SK-N-SH (cell line): ENCODE measurements around the gene HSPA14. TPM values are rescaled to one million over a fixed set of nuclear protein-coding genes. Genes with fewer than 3 reads are reported as not detected.

Experiments
- CTCF ChIA-PET: fragments of 300-600, 350-600 bp; formaldehyde crosslinking; extraction: SDS; loops from one replicate; lab custom pipeline; 2021; lab: Yijun Ruan, JAX
- POLR2A ChIA-PET: fragments of 350-600 bp; sonication (Branson Sonifier 250); formaldehyde crosslinking; extraction: SDS; loops from one replicate; lab custom pipeline; 2020; ENCODE audit warnings: antibody characterized with exemption, inconsistent platforms; lab: Yijun Ruan, JAX
- DNase-seq: peaks from one replicate; pipeline ENCODE4 v3.0.0; 2012
- H2AFZ ChIP-seq: fragments of 200-600 bp; sonication (generic); 2 replicates; pipeline ENCODE4 v1.8.1; 2016; ENCODE audit warnings: antibody characterized with exemption, mild to moderate bottlenecking, low read depth
- H3F3A ChIP-seq: fragments of 200-600 bp; sonication (generic); replicated peaks from 2 replicates; pipeline ENCODE3; 2016; ENCODE audit warnings: antibody characterized with exemption, mild to moderate bottlenecking; ENCODE audit not compliant: insufficient read depth
- H3K27ac ChIP-seq, 2 experiments: fragments of 200-500 bp in 1 of 2; fragments of 200-600 bp in 1 of 2; sonication (Bioruptor generic) in 1 of 2; sonication (generic), shearing (Covaris generic) in 1 of 2; 2 replicates each; pipeline versions ENCODE4 v1.5.1 to v1.6.1; 2014 to 2016; ENCODE audit warnings: low read depth in 2 of 2, inconsistent platforms in 1 of 2, low read length in 1 of 2, mild to moderate bottlenecking in 1 of 2, mixed read lengths in 1 of 2
- H3K27me3 ChIP-seq: fragments of 200-600 bp; sonication (generic), shearing (Covaris generic); 2 replicates; pipeline ENCODE4 v1.6.1; 2016; ENCODE audit warnings: mixed run types; ENCODE audit not compliant: insufficient read depth
- H3K36me3 ChIP-seq, 2 experiments: fragments of 200-500 bp in 1 of 2; fragments of 200-600 bp in 1 of 2; sonication (Bioruptor generic) in 1 of 2; sonication (generic) in 1 of 2; replicated peaks in 1 of 2; 2 replicates each; pipeline versions ENCODE3 to v1.5.1; 2014 to 2016; ENCODE audit warnings: low read length in 1 of 2, mild to moderate bottlenecking in 1 of 2; ENCODE audit not compliant: insufficient read depth in 2 of 2, control insufficient read depth in 1 of 2
- H3K4me1 ChIP-seq, 2 experiments: fragments of 200-500 bp in 1 of 2; fragments of 200-600 bp in 1 of 2; sonication (Bioruptor generic) in 1 of 2; sonication (generic), shearing (Covaris generic) in 1 of 2; 2 replicates each; pipeline versions ENCODE4 v1.5.1 to v1.6.1; 2014 to 2016; ENCODE audit warnings: low read depth in 1 of 2, low read length in 1 of 2, mixed run types in 1 of 2; ENCODE audit not compliant: insufficient read depth in 2 of 2, control insufficient read depth in 1 of 2
- H3K4me2 ChIP-seq: fragments of 200-600 bp; sonication (generic), shearing (Covaris generic); 2 replicates; pipeline ENCODE4 v1.6.1; 2017; ENCODE audit warnings: mixed run types
- H3K4me3 ChIP-seq, 2 experiments: fragments of 200-500 bp in 1 of 2; fragments of 200-600 bp in 1 of 2; sonication (Bioruptor generic) in 1 of 2; sonication (generic), shearing (Covaris generic) in 1 of 2; 2 replicates each; pipeline versions ENCODE4 v1.5.1 to v1.8.1; 2014 to 2016; ENCODE audit warnings: low read depth in 2 of 2, inconsistent platforms in 1 of 2, low read length in 1 of 2, mild to moderate bottlenecking in 1 of 2, mixed read lengths in 1 of 2, moderate library complexity in 1 of 2
- H3K79me2 ChIP-seq: fragments of 200-600 bp; sonication (generic); 2 replicates; pipeline ENCODE4 v1.8.1; 2017; ENCODE audit warnings: mild to moderate bottlenecking; ENCODE audit not compliant: insufficient read depth
- H3K9ac ChIP-seq: fragments of 200-600 bp; sonication (generic); 2 replicates; pipeline ENCODE4 v1.6.1; 2017; ENCODE audit warnings: mixed run types
- H3K9me2 ChIP-seq: fragments of 200-600 bp; sonication (generic); 2 replicates; pipeline ENCODE4 v1.6.1; 2017; ENCODE audit warnings: mixed run types
- H3K9me3 ChIP-seq: fragments of 200-600 bp; sonication (generic); 2 replicates; pipeline ENCODE4 v1.6.1; 2017; ENCODE audit warnings: mixed run types, mild to moderate bottlenecking, moderate library complexity
- H4K20me1 ChIP-seq: fragments of 200-600 bp; sonication (generic); 2 replicates; pipeline ENCODE4 v1.6.1; 2017; ENCODE audit warnings: mild to moderate bottlenecking, mixed run types; ENCODE audit not compliant: insufficient read depth
- EP300 ChIP-seq, 2 experiments: IDR thresholded peaks; 2 replicates each; pipeline versions ENCODE4 v1.4.0 to v1.6.1; 2012; ENCODE audit warnings: borderline replicate concordance in 1 of 2, low read depth in 1 of 2, low read length in 1 of 2
- FOXJ3 ChIP-seq: sonication (generic); formaldehyde crosslinking; IDR thresholded peaks from 2 replicates; pipeline ENCODE4 v1.5.1; 2020; ENCODE audit warnings: mild to moderate bottlenecking, missing genetic modification reagents
- IRF3 ChIP-seq: fragments of 150-350 bp; IDR thresholded peaks from 2 replicates; pipeline ENCODE4 v1.6.1; 2016; ENCODE audit warnings: mild to moderate bottlenecking, low read depth, low read length
- MEF2A ChIP-seq: IDR thresholded peaks from 2 replicates; pipeline ENCODE4 v1.4.0; 2012; ENCODE audit warnings: low read depth, borderline replicate concordance
- MXI1 ChIP-seq: IDR thresholded peaks from 2 replicates; pipeline ENCODE4 v1.6.1; 2012; ENCODE audit warnings: mild to moderate bottlenecking, low read depth, low read length, improper control_type of control experiment
- NFIC ChIP-seq: IDR thresholded peaks from 2 replicates; pipeline ENCODE4 v1.4.0; 2012; ENCODE audit warnings: borderline replicate concordance
- RAD21 ChIP-seq: IDR thresholded peaks from 2 replicates; pipeline ENCODE4 v1.6.1; 2012; ENCODE audit warnings: mild to moderate bottlenecking, low read length
- RCOR1 ChIP-seq: fragments of 150-350 bp; IDR thresholded peaks from 2 replicates; pipeline ENCODE4 v1.6.1; 2017; ENCODE audit warnings: antibody characterized with exemption, low read length
- RFX5 ChIP-seq: IDR thresholded peaks from 2 replicates; pipeline ENCODE4 v1.6.1; 2012; ENCODE audit warnings: mild to moderate bottlenecking, improper control_type of control experiment, low read length
- SMC3 ChIP-seq: IDR thresholded peaks from 2 replicates; pipeline ENCODE4 v1.6.1; 2012; ENCODE audit warnings: low read depth, low read length, improper control_type of control experiment
- YY1 ChIP-seq: IDR thresholded peaks from 2 replicates; pipeline ENCODE4 v1.4.0; 2012; ENCODE audit warnings: low read depth, mild to moderate bottlenecking
- WGBS: methylation state at CpG from one replicate; pipeline ENCODE4 v1.1.6; 2017; ENCODE audit warnings: low lambda C conversion rate; 5-methylcytosine and 5-hydroxymethylcytosine counted together
- polyA plus RNA-seq, 3 experiments: library from polyadenylated mRNA; depleted of rRNA; stranded (reverse); fragments of >200 nt; gene quantifications; 2 replicates each; pipeline ENCODE4 v1.2.3, GENCODE V29; 2012
- TF ChIP-seq, protein P1 (sequence below): fragments of 200-600 bp; sonication (generic); IDR thresholded peaks from 2 replicates; pipeline ENCODE4 v1.6.1; 2017; ENCODE audit warnings: antibody characterized with exemption, mild to moderate bottlenecking, moderate library complexity
- TF ChIP-seq, protein P2 (sequence below): IDR thresholded peaks from 2 replicates; pipeline ENCODE4; 2012
- TF ChIP-seq, protein P3 (sequence below): IDR thresholded peaks from 2 replicates; pipeline ENCODE4 v1.6.1; 2012; ENCODE audit warnings: mild to moderate bottlenecking, low read depth, low read length, moderate library complexity
- TF ChIP-seq, protein P4 (sequence below): IDR thresholded peaks from 2 replicates; pipeline ENCODE4 v1.4.0; 2012; ENCODE audit warnings: low read depth
- TF ChIP-seq, protein P5 (sequence below): fragments of 150-350 bp; IDR thresholded peaks from 2 replicates; pipeline ENCODE4 v1.6.1; 2017; ENCODE audit warnings: antibody characterized with exemption, low read length, low read depth, borderline replicate concordance

The HSPA14 gene
- polyA plus RNA-seq, 1 of the 3 experiments (the other 2 are of a cell fraction), result 8.8 TPM

- no peak for TF ChIP-seq MEF2A
Measured at GRCh38 chr10:14891151-14891550, 53.0 kb downstream of the HSPA14 start (continued).

- Histone ChIP-seq H3K79me2 (peaks cover 4% of the 10 kb centered on the region), H3F3A (peaks cover 13% of the 10 kb centered on the region), H3K27me3 (no peaks in the 10 kb centered on the region), H3K9me3 (no peaks in the 10 kb centered on the region), H3K9me2 (no peaks in the 10 kb centered on the region), H3K4me2 (no peak overlapping the region), H3K9ac (no peak overlapping the region), H3K4me3 (no peak overlapping the region), H2AFZ (no peak overlapping the region), H3K4me1 (no peaks in the 10 kb centered on the region), H4K20me1 (no peaks in the 10 kb centered on the region), H3K27ac (no peak overlapping the region), H3K36me3 (peaks cover 73 to 79% of the 10 kb centered on the region in 2 experiments)
- DNase-seq, result peak; percentile 43
- TF ChIP-seq RAD21, result peak; percentile 30; the same call in 1 of the 2 replicates
- TF ChIP-seq, protein P1, sequence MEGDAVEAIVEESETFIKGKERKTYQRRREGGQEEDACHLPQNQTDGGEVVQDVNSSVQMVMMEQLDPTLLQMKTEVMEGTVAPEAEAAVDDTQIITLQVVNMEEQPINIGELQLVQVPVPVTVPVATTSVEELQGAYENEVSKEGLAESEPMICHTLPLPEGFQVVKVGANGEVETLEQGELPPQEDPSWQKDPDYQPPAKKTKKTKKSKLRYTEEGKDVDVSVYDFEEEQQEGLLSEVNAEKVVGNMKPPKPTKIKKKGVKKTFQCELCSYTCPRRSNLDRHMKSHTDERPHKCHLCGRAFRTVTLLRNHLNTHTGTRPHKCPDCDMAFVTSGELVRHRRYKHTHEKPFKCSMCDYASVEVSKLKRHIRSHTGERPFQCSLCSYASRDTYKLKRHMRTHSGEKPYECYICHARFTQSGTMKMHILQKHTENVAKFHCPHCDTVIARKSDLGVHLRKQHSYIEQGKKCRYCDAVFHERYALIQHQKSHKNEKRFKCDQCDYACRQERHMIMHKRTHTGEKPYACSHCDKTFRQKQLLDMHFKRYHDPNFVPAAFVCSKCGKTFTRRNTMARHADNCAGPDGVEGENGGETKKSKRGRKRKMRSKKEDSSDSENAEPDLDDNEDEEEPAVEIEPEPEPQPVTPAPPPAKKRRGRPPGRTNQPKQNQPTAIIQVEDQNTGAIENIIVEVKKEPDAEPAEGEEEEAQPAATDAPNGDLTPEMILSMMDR, result peak; percentile 65
- no peak for TF ChIP-seq MEF2A
- WGBS, result 79% methylated on average over 1 of the region's 1 CpG
- ChIA-PET POLR2A (no interaction called here), CTCF (interaction anchor here (0.8 to 1.9 kb wide), 8 partner anchors 8 to 68 kb away, joined by 3 to 5 read pairs (median 4); partner anchors contain the start of gene DCLRE1C)
Measured at GRCh38 chr10:14904316-14904732, 66.2 kb downstream of the HSPA14 start.

- CTCF ChIA-PET, result interaction anchor here (0.8 to 1.9 kb wide), 8 partner anchors 8 to 50 kb away, joined by 3 to 8 read pairs (median 4); partner anchors contain the start of gene DCLRE1C
- DNase-seq, result no peak
- Histone ChIP-seq H3K4me2 (no peak overlapping the region), H3K9me2 (no peaks in the 10 kb centered on the region), H3K36me3 (peaks cover 73 to 79% of the 10 kb centered on the region in 2 experiments), H3K27ac (no peak overlapping the region), H3K9ac (no peak overlapping the region), H3K79me2 (no peaks in the 10 kb centered on the region), H2AFZ (no peak overlapping the region), H3K27me3 (no peaks in the 10 kb centered on the region), H3K9me3 (no peaks in the 10 kb centered on the region)
- WGBS, result 96% methylated on average over 2 of the region's 2 CpGs
- POLR2A ChIA-PET, result no interaction called here
- TF ChIP-seq SMC3 (no peak), RCOR1 (no peak), EP300 (IDR thresholded peaks at IDR 0.05; ENCODE audit: borderline replicate concordance in 1 of 2, low read depth in 1 of 2, low read length in 1 of 2) (no peak), IRF3 (no peak), YY1 (no peak), RFX5 (no peak), NFIC (no peak), MXI1 (no peak), FOXJ3 (CRISPR knock-in tag) (no peak)
- TF ChIP-seq, protein P2, sequence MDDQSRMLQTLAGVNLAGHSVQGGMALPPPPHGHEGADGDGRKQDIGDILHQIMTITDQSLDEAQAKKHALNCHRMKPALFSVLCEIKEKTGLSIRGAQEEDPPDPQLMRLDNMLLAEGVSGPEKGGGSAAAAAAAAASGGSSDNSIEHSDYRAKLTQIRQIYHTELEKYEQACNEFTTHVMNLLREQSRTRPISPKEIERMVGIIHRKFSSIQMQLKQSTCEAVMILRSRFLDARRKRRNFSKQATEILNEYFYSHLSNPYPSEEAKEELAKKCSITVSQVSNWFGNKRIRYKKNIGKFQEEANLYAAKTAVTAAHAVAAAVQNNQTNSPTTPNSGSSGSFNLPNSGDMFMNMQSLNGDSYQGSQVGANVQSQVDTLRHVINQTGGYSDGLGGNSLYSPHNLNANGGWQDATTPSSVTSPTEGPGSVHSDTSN, result no peak
- TF ChIP-seq, protein P3, sequence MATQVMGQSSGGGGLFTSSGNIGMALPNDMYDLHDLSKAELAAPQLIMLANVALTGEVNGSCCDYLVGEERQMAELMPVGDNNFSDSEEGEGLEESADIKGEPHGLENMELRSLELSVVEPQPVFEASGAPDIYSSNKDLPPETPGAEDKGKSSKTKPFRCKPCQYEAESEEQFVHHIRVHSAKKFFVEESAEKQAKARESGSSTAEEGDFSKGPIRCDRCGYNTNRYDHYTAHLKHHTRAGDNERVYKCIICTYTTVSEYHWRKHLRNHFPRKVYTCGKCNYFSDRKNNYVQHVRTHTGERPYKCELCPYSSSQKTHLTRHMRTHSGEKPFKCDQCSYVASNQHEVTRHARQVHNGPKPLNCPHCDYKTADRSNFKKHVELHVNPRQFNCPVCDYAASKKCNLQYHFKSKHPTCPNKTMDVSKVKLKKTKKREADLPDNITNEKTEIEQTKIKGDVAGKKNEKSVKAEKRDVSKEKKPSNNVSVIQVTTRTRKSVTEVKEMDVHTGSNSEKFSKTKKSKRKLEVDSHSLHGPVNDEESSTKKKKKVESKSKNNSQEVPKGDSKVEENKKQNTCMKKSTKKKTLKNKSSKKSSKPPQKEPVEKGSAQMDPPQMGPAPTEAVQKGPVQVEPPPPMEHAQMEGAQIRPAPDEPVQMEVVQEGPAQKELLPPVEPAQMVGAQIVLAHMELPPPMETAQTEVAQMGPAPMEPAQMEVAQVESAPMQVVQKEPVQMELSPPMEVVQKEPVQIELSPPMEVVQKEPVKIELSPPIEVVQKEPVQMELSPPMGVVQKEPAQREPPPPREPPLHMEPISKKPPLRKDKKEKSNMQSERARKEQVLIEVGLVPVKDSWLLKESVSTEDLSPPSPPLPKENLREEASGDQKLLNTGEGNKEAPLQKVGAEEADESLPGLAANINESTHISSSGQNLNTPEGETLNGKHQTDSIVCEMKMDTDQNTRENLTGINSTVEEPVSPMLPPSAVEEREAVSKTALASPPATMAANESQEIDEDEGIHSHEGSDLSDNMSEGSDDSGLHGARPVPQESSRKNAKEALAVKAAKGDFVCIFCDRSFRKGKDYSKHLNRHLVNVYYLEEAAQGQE, result no peak
- TF ChIP-seq, protein P4, sequence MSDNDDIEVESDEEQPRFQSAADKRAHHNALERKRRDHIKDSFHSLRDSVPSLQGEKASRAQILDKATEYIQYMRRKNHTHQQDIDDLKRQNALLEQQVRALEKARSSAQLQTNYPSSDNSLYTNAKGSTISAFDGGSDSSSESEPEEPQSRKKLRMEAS, result no peak
- TF ChIP-seq, protein P5, sequence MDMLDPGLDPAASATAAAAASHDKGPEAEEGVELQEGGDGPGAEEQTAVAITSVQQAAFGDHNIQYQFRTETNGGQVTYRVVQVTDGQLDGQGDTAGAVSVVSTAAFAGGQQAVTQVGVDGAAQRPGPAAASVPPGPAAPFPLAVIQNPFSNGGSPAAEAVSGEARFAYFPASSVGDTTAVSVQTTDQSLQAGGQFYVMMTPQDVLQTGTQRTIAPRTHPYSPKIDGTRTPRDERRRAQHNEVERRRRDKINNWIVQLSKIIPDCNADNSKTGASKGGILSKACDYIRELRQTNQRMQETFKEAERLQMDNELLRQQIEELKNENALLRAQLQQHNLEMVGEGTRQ, result no peak
- TF ChIP-seq, all 33 proteins: peak for 0
- H3K4me3 ChIP-seq, result no peak overlapping the region
- H4K20me1 ChIP-seq, result no peaks in the 10 kb centered on the region
- peaks cover 13% of the 10 kb centered on the region for H3F3A ChIP-seq
- no peaks in the 10 kb centered on the region for H3K4me1 ChIP-seq
Measured at GRCh38 chr10:14904864-14905263, 66.8 kb downstream of the HSPA14 start.
